K562 (cell line): Measurements from ENCODE around the gene SPATS2. TPM values are rescaled to one million over a fixed set of nuclear protein-coding genes. Genes with fewer than 3 reads are reported as not detected.

Source experiments
- ATAC-seq: fragments of 200-7000 bp; cut with Tn5 transposase; 3 replicates; pipeline ENCODE4 v1.9.1; 2020; ENCODE audit warnings: moderate library complexity
- BruUV-seq: library from RNA; stranded (reverse); fragments of 400-500 nt; replicated peaks from 2 replicates; lab custom pipeline; 2021; lab: Mats Ljungman, UMichigan
- CTCF ChIA-PET: fragments of 300-600 bp; formaldehyde crosslinking; extraction: SDS; loops from one replicate; lab custom pipeline; 2021; ENCODE audit warnings: low intra/inter-chr PET ratio; lab: Yijun Ruan, JAX
- POLR2A ChIA-PET: fragments of 300-600, 350-650 bp; sonication (Branson Sonifier 250); formaldehyde crosslinking; extraction: SDS; loops from one replicate; lab custom pipeline; 2021; ENCODE audit warnings: antibody characterized with exemption, inconsistent platforms; lab: Yijun Ruan, JAX
- DNase-seq, 4 experiments: peaks; one replicate each; pipeline versions ENCODE4 v3.0.0 to v3.0.0-alpha.2; 2011 to 2018; ENCODE audit warnings: low spot score in 3 of 4, mixed read lengths in 3 of 4; ENCODE audit errors: extremely low read depth in 1 of 4
- FAIRE-seq: peaks from 2 replicates; lab custom pipeline; 2011; peaks lifted over from hg19 to GRCh38; lab: Jason Lieb, UNC
- H2AFZ ChIP-seq: 2 replicates; pipeline ENCODE4 v1.6.0; 2011; ENCODE audit warnings: low read depth, low read length, control low read depth, inconsistent platforms
- H3K27ac ChIP-seq: fragments of 200-600 bp; 3 replicates; pipeline ENCODE4 v1.8.0; 2011; ENCODE audit warnings: low read depth, mild to moderate bottlenecking, control low read depth, inconsistent platforms, low read length, moderate library complexity, mixed read lengths; ENCODE audit errors: extremely low read depth
- H3K27me3 ChIP-seq, 2 experiments: fragments of 300-600 bp in 1 of 2; 2 replicates in 1 of 2; 3 replicates in 1 of 2; pipeline versions ENCODE4 v1.6.0 to v1.8.0; 2011; ENCODE audit warnings: inconsistent platforms in 2 of 2, low read length in 2 of 2, mild to moderate bottlenecking in 1 of 2, mixed read lengths in 1 of 2, moderate library complexity in 1 of 2; ENCODE audit not compliant: control insufficient read depth in 2 of 2, insufficient read depth in 2 of 2
- H3K36me3 ChIP-seq: fragments of 300-600 bp; 3 replicates; pipeline ENCODE4 v1.8.0; 2011; ENCODE audit warnings: mild to moderate bottlenecking, low read length, inconsistent platforms; ENCODE audit not compliant: control insufficient read depth, insufficient read depth
- H3K4me1 ChIP-seq, 2 experiments: fragments of 200-600 bp in 1 of 2; replicated peaks in 1 of 2; 2 replicates in 1 of 2; 3 replicates in 1 of 2; pipeline versions ENCODE4 v1.5.1 to v1.8.0; 2011; ENCODE audit warnings: inconsistent platforms in 2 of 2, low read length in 2 of 2, mild to moderate bottlenecking in 1 of 2, mixed read lengths in 1 of 2, moderate library complexity in 1 of 2; ENCODE audit not compliant: control insufficient read depth in 2 of 2, insufficient read depth in 2 of 2
- H3K4me2 ChIP-seq: 2 replicates; pipeline ENCODE4 v1.6.1; 2011; ENCODE audit warnings: low read length, control low read depth, inconsistent platforms, mixed read lengths; ENCODE audit not compliant: insufficient read depth
- H3K4me3 ChIP-seq: fragments of 200-600 bp; sonication (generic), shearing (Covaris generic); 2 replicates; pipeline ENCODE4 v1.5.1; 2016; ENCODE audit warnings: control low read depth, inconsistent platforms
- H3K79me2 ChIP-seq: fragments of 200-600 bp; 3 replicates; pipeline ENCODE4 v1.8.0; 2011; ENCODE audit warnings: low read length, inconsistent platforms; ENCODE audit not compliant: control insufficient read depth, insufficient read depth
- H3K9ac ChIP-seq, 2 experiments: 2 replicates each; pipeline versions ENCODE4 v1.6.0 to v1.6.1; 2011; ENCODE audit warnings: low read depth in 2 of 2, low read length in 2 of 2, control low read depth in 1 of 2, inconsistent platforms in 1 of 2, mild to moderate bottlenecking in 1 of 2, mixed read lengths in 1 of 2; ENCODE audit not compliant: insufficient read depth in 1 of 2
- H3K9me1 ChIP-seq: one replicate; pipeline ENCODE4 v1.6.0; 2011; ENCODE audit warnings: inconsistent platforms, mild to moderate bottlenecking, low read length, moderate library complexity; ENCODE audit not compliant: control insufficient read depth, insufficient read depth
- H3K9me3 ChIP-seq: replicated peaks from 2 replicates; pipeline ENCODE4 v1.5.1; 2011; ENCODE audit warnings: low read depth, low read length, inconsistent platforms; ENCODE audit not compliant: control insufficient read depth, insufficient read depth
- H4K20me1 ChIP-seq: replicated peaks from 2 replicates; pipeline ENCODE4 v1.6.1; 2011; ENCODE audit warnings: low read length, inconsistent platforms, mixed read lengths; ENCODE audit not compliant: control insufficient read depth, insufficient read depth
- WGBS: fragments of 100-300 bp; shearing (Covaris generic); methylation state at CpG from one replicate; pipeline ENCODE4 v1.1.6; 2016; ENCODE audit warnings: low coverage, mixed read lengths; ENCODE audit not compliant: insufficient coverage; ENCODE audit errors: missing lambda C conversion rate; 5-methylcytosine and 5-hydroxymethylcytosine counted together
- in situ Hi-C: fragments of 300-500 bp; cut with MboI; formaldehyde crosslinking; loops from 4 replicates; pipeline ENCODE4 v1.15.0; 2018; ENCODE audit warnings: inconsistent platforms, mixed read lengths
- intact Hi-C: fragments of 100-400 bp; cut with micrococcal nuclease; formaldehyde crosslinking; loops from 2 replicates; pipeline ENCODE4 v1.14.2; 2022
- polyA plus RNA-seq, 8 experiments: library from polyadenylated mRNA; depleted of rRNA in 4 of 8; stranded (reverse) in 5 of 8; unstranded in 3 of 8; fragments of >200 nt; fragmentation: Nextera tagmentation in 2 of 8; fragmentation: Illumina TruSeq in 1 of 8; extraction: Ambion mirVana in 2 of 8; extraction: Trizol in 1 of 8; gene quantifications; 2 replicates each; pipeline versions ENCODE4 v1.2.1 to v1.2.3, GENCODE V29; 2011 to 2014; ENCODE audit warnings: inconsistent platforms in 1 of 8, missing spikeins in 1 of 8
- total RNA-seq, 7 experiments: library from RNA; depleted of rRNA in 6 of 7; stranded (reverse); fragments of >200 nt in 6 of 7; fragmentation: Illumina TruSeq in 2 of 7; extraction: Trizol in 2 of 7; gene quantifications; 2 replicates each; pipeline versions ENCODE4 v1.2.1 to v1.2.3, GENCODE V29; 2011 to 2021; ENCODE audit warnings: low replicate concordance in 1 of 7
- TF ChIP-seq, protein P1 (sequence below): fragments of 250-450 bp; sonication (Bioruptor Pico); IDR thresholded peaks from 2 replicates; pipeline ENCODE4 v1.4.0; 2020; ENCODE audit warnings: mild to moderate bottlenecking, moderate library complexity

The SPATS2 gene
- total and polyA plus RNA-seq, 9 of the 15 experiments (the other 6 are each of a cell fraction or from before 2014, with no cell fraction given): 5.4 to 48.2 (median 17.5) TPM

- Histone ChIP-seq H3K27me3 (no peaks in the 10 kb centered on the region), H3K36me3 (peaks cover 60% of the 10 kb centered on the region; the same call in 2 of the 3 replicates), H3K4me3 (no peak overlapping the region), H3K9me3 (no peaks in the 10 kb centered on the region), H3K4me1 (peaks cover 0 to 18% of the 10 kb centered on the region in 2 experiments; a peak in 2 of 5 replicates), H3K27ac (no peak overlapping the region), H3K9me1 (peaks cover 3% of the 10 kb centered on the region), H3K4me2 (no peak overlapping the region), H2AFZ (no peak overlapping the region), H3K9ac (no peak overlapping the region; a peak in 1 of 4 replicates), H3K79me2 (no peaks in the 10 kb centered on the region), H4K20me1 (no peaks in the 10 kb centered on the region)
- FAIRE-seq (no peak), ATAC-seq (no peak), DNase-seq (no peak)
- ChIA-PET POLR2A (interaction anchor here (0.6 kb wide), 1 partner anchor 42 kb away, joined by 5 read pairs; no protein-coding TSS in a partner anchor), CTCF (interaction anchor here (0.7 to 1.4 kb wide), 2 partner anchors 12 to 17 kb away, joined by 3 to 8 read pairs; partner anchors contain the start of gene DNAJC22)
- TF ChIP-seq, protein P1, sequence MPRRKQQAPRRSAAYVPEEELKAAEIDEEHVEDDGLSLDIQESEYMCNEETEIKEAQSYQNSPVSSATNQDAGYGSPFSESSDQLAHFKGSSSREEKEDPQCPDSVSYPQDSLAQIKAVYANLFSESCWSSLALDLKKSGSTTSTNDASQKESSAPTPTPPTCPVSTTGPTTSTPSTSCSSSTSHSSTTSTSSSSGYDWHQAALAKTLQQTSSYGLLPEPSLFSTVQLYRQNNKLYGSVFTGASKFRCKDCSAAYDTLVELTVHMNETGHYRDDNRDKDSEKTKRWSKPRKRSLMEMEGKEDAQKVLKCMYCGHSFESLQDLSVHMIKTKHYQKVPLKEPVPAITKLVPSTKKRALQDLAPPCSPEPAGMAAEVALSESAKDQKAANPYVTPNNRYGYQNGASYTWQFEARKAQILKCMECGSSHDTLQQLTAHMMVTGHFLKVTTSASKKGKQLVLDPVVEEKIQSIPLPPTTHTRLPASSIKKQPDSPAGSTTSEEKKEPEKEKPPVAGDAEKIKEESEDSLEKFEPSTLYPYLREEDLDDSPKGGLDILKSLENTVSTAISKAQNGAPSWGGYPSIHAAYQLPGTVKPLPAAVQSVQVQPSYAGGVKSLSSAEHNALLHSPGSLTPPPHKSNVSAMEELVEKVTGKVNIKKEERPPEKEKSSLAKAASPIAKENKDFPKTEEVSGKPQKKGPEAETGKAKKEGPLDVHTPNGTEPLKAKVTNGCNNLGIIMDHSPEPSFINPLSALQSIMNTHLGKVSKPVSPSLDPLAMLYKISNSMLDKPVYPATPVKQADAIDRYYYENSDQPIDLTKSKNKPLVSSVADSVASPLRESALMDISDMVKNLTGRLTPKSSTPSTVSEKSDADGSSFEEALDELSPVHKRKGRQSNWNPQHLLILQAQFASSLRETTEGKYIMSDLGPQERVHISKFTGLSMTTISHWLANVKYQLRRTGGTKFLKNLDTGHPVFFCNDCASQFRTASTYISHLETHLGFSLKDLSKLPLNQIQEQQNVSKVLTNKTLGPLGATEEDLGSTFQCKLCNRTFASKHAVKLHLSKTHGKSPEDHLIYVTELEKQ (CRISPR knock-in tag): no peak
- 88% methylated on average over 7 of the region's 7 CpGs for WGBS
- intact Hi-C loops: no loop called here
- in situ Hi-C loops: no loop called here
- no TSS peak for BruUV-seq
These were observed 37.1 kb upstream of the SPATS2 start for GRCh38 chr12:49330032-49330619.
